SH-SY5Y (cell line): ENCODE measurements around the gene LCE2C.

Experiments
- GATA2 ChIP-seq: IDR thresholded peaks from 2 replicates; pipeline ENCODE4 v1.6.1; 2011; ENCODE audit warnings: mild to moderate bottlenecking, low read depth, low read length
- GATA3 ChIP-seq: IDR thresholded peaks from 2 replicates; pipeline ENCODE4 v1.6.1; 2011; ENCODE audit warnings: low read depth, mild to moderate bottlenecking, low read length, moderate library complexity

- no peak for TF ChIP-seq GATA2
- no peak for TF ChIP-seq GATA3
Measured at GRCh38 chr1:152707860-152708259, 32.8 kb downstream of the LCE2C start, which contains the start of gene LCE4A.
